Colon (tissue), 2 donors: ENCODE measurements around the gene MAPK8.
"Not testable (repeated sequence)": the region's sequence is repeated elsewhere in the genome, so short reads cannot be mapped to it uniquely, and the experiment has no call there.

Experiments used
- FAIRE-seq: peaks from 2 replicates; lab custom pipeline; 2012; peaks lifted over from hg19 to GRCh38; lab: Jason Lieb, UNC
- donor health status: control.
- donor health status: control.

The MAPK8 gene

DNA sequence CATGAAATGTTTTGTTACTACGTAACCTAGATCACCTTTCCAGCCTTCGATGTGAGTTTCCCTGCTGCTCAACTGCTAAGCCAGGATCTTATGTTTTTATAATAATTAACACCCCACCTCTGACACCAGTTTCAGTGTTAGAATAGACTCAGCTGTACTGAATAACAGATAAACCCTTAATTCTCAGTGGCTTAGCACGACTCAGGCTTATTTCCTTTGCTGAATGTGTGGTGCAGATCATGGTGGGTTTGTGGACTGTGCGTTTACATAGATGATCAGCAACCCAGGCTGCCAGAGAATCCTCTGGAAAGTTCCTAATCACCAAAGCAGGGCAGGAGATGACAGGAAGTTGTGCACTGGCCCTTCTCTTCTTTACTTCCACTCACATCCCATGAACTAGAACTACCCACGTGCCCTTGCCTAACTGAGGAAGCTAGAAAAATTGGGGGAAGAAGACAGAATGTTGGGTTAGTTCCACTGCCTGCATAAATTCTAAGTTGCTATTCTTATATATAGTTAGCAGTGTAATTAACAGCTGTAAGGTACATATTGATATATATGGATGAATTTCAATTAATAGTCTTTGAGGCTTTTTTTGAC is 111.8 kb downstream of the MAPK8 start:
- no peak for FAIRE-seq

DNA sequence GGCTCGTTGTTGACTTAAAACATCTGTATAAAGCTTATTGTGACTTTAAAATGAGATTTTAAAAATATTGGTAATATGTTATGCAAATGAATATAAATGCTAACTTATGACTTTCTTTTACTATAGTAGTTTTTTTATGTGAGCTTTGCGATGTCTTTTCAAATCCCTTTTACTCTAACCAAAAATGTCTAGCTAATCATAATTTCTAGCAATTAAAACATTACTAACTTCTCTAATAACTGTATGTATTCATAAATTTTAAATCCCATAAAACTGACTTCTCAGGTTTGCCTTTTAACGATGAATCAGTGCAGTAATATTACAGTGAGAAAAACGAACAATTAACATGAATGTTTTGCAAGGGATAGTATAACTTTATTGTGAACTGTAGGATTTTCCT is 113.2 kb downstream of the MAPK8 start:
- FAIRE-seq: peak; percentile 21

DNA sequence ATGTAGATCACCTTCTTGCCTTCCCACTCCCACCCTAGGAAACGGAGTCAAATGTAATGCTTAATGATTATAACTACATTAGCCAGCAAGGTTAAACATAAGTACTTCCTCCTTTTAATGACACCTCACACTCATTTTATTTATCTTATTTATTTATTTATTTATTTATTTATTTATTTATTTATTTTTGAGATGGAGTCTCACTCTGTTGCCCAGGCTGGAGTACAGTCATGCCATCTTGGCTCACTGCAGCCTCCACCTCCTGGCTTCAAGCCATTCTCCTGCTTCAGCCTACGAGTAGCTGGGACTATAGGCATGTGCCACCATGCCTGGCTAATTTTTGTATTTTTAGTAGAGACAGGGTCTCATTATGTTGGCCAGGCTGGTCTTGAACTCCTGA is 115.4 kb downstream of the MAPK8 start:
- not testable (repeated sequence) for FAIRE-seq

DNA sequence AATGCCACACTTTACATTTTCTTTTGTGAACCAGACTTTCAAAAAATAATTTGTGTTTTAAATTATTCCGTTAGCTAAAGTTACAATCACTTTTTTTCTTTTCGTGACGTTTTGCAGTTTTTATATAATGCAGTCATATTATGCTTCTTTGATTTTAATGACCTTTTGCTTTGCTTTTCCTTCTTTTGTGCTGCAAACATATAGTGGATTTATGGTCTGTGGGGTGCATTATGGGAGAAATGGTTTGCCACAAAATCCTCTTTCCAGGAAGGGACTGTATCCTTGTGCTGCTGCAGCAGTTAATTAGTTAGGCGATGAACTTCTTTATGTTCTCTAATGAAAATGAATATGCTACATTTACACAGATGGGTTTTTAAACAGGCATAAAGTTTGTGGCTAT is 117.4 kb downstream of the MAPK8 start:
- no peak for FAIRE-seq

DNA sequence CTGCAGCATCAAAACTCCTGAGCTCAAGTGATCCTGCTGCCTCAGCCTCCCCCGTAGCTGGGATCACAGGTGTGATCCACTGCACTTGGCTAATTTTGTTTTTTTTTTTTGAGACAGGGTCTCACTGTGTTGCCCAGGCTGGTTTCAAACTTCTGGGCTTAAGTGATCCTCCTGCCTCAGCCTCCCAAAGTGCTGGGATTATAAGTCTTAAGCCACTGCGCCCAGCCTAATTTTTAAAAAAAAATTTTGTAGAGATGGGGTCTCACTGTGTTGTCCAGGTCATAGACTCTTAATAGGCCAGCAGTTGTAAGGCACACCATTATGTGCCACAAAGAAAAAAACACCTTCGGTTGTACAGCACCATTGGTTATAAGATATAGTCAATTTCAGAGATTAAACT is 122.4 kb downstream of the MAPK8 start:
- no peak for FAIRE-seq

DNA sequence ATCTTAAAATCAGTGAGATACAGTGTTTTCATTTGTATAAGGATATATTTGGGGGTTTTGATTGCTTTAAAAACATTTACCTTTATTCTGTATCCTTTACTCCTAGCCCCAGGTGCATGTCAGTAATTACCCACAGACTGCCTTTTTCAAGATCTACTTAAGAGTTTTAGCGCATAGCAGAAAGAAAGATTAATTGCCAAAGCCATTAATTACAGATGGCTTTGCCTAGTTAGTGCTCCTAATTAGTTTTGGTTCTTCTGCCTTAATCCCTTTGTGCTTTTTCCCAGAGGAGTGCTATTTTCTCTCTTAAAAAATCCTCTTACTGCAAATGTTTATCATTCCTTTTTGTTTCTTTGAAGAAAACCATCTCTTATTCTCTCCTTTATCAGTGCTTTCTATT is 122.8 kb downstream of the MAPK8 start:
- no peak for FAIRE-seq

DNA sequence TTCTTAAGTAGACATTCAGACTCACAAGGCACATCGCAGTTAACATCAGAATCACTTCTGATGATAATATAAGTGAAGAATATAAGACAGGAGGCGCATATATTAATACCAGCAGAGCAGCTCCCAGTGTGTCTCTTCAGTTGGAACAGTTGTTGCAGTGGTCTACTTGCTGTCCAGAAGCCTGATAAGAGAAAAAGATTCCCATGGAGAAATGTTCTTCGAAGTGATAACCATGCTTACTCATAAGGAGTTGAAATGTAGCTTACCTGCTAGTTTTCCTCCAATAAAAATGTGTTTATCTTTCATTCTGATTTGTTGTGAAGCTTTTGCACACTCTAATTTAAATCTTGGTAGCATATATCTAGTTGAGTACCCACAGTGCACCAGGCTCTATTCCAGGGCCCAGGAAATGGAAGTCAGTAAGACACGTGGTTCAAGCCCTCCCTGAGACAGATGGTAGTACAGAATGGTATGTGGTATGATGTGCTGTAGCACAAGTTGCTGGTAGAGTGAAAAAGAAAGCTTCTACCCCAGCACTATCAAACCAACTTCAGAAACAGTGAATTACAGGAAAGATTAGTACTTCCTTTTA is 124.0 kb downstream of the MAPK8 start:
- no peak for FAIRE-seq

DNA sequence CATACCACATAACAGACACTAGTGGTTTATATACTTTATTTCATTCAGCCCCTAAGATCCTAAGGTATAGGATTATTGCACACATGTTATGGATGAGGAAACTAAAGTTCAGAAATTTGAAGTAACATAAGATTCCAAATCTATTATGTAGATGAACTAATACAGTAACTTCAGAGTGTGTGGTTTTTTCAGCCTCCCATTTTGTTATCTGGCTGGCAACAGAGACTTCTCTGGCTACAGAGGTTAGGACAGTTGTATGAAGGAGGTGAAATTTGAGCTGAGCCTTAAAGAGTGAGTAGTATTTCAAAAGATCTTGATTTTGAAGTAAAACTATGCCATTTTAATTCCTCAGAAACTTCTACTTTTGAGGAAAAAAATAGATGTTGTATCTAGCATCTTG is 125.4 kb downstream of the MAPK8 start:
- FAIRE-seq: no peak

DNA sequence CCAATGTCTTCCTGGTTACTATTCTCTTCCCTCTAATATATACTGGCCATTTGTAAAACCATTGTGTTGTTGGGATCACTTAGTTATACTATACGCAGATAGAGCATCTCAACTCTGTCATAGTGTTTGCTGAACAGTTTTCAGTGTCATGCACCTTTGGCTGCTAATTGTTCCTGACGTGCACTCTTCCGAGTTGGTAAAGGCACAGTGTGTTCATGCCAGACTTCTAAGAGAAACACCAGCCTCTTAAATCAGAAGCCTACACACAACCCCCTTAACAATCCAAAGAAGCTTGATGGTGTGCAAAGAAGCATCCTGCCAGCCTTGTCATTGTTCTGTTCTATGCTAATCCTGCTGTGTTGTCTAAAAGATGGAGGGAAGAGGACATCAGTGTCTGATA is 131.1 kb downstream of the MAPK8 start:
- FAIRE-seq: no peak

DNA sequence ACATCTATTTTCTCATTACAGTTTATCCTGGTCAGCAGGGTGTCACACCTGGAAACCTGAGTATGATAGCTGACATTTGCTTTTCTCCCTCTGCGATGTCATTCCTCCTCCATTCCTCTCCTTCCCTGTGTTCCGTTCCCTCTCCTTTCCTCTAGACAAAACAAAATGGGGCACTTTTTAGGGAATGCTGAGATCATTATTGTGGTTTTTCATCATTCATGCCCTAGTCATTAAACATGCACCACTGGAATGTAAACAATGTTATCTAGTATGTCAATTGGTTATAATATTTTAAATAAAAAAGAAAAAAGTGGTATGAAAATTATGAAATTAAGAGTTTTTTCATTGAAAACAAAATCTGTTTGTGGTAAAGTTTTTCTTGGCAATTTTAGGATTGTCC is 132.6 kb downstream of the MAPK8 start:
- FAIRE-seq: no peak

DNA sequence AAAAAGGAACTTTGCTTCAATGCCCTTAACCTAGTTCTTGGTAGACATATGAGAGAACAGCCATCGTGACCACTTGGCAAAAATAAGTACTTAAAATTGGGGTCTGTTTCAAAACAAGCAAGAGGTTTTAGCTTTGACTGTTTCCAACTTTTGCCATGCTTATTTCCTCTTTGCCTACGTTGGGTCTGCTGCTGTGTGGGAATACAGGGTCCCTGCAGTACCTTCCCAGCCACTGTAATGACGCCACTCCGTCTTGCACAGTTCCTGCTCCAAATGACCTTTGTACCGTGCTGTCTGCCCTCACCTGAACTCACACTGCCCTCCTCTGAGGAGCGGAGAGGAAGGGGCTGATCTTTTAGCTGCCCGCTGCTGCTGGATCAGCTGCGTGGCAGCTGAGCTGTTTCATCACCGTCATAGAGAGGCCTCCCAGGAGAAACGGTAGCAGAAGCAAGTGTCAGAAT is 133.1 kb downstream of the MAPK8 start:
- no peak for FAIRE-seq

DNA sequence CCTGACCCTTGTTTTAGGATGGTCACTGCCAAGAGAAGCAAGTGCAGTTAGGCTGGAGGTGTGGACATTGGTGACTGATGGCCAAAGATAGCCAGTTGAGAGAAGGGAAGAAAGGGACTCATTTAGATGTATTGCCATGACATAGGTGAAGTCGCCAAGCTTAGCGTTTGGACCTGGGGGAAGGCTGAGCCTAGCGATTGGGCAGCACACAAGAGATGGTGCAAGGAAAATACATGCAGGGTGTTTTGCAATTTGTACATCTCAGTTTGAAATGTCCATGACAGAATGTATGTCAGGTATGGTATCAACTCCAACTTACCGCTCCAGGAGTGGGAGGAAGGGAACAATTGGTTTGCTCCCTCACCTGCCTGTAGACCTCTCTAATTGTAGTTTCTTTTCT is 134.3 kb downstream of the MAPK8 start:
- no peak for FAIRE-seq

DNA sequence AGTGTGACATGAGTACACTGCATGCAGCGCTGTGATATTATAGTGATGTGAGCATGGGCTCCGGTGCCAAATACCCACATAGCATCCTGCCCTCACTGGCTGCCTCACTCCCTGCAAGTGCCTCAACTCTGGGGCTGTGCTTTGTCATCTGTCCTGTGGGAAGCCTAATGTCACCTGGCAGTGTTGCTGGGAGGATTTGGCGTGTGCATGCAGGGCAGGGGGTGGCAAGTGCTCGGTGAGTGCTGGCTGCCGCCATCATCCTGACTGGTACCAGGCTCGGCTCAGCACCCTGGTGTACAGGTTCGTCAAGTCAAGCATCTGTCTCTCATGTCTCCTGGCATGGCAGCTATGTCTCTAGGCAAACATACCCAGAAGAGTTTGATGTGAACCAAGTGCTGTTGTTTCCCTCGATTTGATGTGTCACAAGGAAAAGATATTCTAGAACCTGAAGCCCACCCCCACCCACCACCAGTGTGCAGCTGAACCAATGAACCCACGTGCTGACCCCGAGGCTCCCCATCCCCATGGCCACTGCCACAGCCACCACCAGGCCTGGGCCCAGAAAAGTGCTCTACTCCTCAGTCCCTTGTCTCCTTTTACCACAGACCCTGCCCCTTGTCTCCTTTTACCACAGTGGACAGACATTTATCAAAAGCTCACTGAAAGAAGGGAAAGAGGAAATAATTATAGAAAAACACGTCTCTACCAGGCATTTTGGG is 135.8 kb downstream of the MAPK8 start:
- no peak for FAIRE-seq

DNA sequence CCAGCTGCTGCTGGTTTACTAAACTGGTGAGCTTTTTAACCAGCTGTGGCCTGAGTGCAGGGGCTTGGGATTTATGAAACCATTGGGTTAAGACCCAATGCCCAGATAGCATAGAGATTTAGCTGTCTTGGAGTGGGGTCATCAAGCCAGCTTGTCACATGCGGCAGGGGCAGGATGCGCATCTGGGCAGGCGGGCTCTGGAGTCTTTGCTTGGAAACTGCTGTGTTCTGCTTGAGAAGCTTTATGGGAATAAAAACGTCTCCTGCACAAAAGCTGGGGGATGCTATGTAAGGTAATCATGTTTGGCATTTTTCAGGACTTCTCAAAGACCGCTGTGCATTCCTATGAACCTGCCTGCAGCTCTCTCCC is 136.3 kb downstream of the MAPK8 start:
- no peak for FAIRE-seq

DNA sequence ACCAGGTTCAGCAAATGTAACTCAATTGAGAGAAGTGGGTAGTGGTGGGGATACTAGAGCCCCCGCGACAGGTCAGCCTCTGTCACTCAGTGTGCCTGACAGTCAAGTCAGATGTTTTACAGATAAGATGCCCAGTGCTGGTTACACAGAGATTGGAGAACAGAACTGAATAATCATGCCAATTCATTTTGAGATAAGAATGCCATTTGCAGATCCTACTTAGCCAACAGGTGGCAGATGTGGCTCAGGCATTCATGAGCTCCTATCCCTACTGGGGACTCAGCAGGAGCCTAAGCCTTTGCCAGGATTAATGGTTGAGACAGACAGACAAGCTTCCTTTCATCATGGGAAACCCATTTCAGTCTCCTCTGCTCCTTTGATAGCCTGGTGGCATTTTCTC is 137.8 kb downstream of the MAPK8 start:
- no peak for FAIRE-seq

DNA sequence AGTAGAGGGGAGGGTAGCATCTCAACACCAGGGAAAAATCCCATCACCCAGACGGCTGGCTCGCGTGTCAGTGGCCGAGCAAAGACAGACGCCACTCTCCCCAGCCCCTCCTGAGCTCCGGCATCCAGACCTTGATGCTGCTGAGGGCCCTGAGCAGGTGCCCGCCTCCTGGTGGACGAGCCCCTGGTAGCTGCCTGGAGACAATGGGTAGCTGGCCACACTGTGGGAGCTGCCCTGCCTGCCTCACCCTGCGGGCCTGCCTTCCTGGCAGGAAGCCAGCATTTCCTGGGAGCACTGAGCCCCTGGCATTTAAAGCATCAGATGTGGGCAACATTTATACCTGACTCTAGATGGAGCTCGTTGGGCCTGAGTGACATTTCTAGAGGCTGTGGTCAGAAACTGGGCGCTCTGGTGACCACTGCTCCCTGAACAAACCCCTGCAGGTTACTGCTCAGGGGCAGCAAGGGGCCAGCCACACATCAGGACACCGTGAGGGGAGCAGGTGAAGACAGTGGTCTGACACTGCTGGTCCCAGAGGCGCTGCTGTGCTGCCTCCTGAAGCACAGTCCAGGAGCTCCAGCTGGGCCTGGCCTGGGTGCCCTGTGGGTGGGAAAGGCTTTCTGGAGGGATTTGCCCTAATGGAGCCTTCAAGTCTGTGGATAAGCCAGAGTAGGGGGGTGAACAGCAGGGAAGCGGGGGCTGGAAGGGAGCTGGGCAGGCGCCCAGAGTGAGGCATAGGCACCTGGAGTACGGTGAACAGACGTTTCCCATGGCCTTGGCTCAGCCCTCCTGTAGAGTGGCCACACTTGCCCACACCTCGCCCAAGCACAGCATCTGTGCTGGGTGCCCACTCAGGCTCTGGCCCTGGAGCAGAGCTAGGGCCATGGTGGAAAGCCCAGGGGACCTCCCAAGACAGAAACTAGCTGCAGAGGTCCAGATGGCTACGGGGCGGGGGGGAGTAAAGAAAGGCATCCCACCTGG is 138.7 kb downstream of the MAPK8 start:
- FAIRE-seq: no peak

DNA sequence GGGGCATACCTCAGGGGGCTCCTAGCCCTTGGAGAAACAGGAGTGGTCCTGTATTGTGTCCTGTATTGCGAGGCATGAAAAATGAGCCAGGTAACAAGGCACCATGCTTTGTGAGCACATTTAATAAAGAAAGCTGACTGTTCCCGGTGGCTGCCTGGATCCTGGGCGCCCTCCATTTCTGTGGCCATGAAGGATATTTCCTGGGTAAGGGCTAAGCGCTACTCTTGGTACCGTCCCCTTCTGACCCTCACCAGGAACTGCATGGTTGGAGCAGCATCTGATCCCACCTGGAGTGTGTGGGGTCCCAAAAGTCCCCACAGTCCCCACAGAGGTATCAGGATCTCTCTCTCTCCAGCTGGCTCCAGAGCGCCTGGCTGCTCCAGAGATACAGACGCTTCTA is 139.5 kb downstream of the MAPK8 start:
- FAIRE-seq: no peak

DNA sequence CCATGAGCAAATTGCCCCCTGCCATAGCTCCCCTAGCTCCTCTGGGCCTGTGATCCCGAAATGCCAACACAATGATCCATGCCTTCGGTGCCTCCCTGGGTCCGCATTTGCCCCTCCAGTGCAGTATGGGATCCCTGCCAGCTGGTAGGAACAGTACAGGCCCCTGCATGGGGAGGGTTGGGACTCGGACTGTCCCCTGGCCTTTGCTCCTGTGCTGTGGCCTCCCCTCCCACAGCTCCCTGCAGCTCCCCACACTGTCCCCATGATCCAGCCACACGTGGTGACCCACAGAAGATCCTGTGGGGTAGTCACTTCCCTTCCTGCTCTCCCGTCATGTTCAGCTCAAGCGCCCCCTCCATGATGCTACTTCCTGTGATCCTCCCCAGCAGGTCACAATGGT is 140.3 kb downstream of the MAPK8 start:
- no peak for FAIRE-seq

DNA sequence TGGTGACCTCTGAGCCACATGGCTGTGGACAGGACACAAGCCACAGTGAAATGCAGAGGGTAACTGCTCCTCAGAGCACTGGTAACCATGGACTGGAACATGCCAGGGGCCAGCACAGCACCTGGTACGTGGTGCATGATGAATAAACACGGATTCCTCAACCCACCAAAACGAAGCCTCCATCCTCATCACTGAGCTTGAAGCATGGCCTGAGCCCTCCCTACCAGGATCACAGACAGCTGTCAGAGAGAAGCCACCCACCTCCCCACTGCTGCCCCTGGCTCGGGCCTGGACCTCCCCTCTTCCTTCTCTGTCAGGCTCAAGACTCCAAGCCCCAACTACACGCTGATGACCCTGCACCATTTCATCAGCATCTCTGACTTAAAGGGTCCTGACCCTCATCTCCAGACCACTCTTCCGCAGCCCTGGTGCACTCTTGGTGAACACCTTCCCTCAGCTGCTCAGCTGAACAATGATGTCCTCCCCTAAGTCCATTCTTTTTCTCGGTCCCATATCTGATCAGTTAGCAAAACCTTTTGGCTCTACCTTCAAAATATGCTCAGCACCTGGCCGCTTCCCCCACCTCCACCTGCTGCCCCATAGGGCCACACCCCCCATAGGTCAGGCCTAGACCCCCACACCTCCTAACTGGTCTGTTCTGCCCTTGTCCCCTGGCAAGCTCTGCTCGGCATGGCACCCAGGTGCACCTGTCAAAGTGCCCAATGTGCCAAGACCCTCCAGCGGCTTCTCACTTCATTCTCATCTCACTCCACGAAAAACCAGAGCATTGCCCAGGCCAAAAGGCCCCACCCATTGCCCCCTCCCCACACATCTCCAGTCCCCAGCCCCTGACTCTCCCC is 141.1 kb downstream of the MAPK8 start:
- FAIRE-seq: no peak

DNA sequence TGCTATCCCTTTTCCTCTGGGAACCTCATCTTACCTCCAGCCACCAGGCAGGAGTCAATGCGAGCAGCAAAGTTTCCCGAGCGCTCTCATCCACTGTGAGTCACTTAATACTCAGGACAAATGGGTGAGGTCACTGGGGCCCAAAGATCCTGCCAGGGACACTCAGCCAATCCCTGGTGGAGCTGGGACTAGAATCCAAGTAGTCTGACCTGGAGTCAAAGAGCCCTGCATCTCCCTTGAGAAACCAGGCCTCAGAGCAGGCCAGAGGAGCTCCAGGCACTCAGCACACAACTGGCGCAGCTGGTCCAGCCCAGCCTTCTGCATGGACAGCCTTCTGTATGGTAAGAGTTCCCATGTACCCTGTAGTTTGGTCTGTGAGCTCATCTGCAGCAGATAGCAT is 142.3 kb downstream of the MAPK8 start:
- no peak for FAIRE-seq

DNA sequence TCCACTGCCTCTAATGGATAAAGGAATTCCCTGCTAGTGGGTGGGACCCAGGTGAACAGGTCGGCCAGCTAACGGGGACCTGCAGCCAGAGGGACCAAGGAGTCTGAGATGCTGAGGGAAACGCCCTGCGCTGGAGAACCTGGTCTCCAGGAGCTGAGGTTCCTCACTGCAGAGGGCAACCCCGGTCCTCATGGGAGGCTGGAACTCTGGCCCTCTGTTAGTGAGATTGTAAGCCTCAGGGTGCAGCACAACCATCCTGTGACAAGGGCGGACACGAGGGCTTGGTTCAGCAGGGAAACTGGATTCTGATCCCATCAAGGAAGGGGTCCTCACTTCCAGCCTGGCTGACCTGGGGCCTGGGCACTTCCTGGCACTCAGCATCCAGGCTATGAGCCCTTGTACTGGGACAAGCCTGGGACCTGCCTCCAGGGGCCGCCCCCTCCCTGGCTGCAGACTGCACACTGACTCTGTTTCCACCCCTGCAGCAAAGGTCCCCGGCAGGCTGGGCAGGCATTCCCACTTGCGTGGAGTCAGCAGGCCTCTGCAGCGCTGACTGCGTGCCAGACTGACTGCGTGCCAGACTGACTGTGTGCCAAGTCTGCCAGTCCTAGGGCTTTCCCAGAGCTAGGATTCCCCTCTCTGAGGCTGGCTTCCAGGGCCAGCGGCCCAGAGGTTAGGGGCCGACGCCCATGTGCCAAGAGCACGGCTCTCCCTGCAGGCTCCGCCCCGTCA is 143.2 kb downstream of the MAPK8 start:
- FAIRE-seq: no peak
